Measurements from ENCODE around the gene PRAMEF5. TPM values are rescaled to one million over a fixed set of nuclear protein-coding genes. Genes with fewer than 3 reads are reported as not detected.
"Not testable (repeated sequence)": the region's sequence is repeated elsewhere in the genome, so short reads cannot be mapped to it uniquely, and the experiment has no call there.

PRAMEF5 gene
- total RNA-seq, 1 experiment from 2014 or later: not detected

GRCh38 chr1:13228343-13228781, 25.6 kb upstream of the PRAMEF5 start:
- no peaks in the 10 kb centered on the region for H3K9me3 ChIP-seq (ENCODE audit: low read length)
- H2AFZ ChIP-seq (ENCODE audit: low read length): no peak overlapping the region
- H3K36me3 ChIP-seq (ENCODE audit: insufficient read depth, low read length): no peaks in the 10 kb centered on the region
- no peaks in the 10 kb centered on the region for H3K4me1 ChIP-seq (ENCODE audit: low read length)
- H3K9me2 ChIP-seq (replicated peaks; ENCODE audit: insufficient read depth, low read length): no peaks in the 10 kb centered on the region
- H3K27ac ChIP-seq (ENCODE audit: low read length): no peak overlapping the region
- no peak overlapping the region for H3K9ac ChIP-seq (ENCODE audit: low read length)
- no peak overlapping the region for H3K4me3 ChIP-seq (ENCODE audit: low read length)
- no peaks in the 10 kb centered on the region for H3K27me3 ChIP-seq (ENCODE audit: low read length)
- no peaks in the 10 kb centered on the region for H3K79me2 ChIP-seq (ENCODE audit: low read length)
- no peak overlapping the region for H3K4me2 ChIP-seq (ENCODE audit: low read depth, low read length, poor library complexity, severe bottlenecking)
- DNase-seq: peak; percentile 82
- no peaks in the 10 kb centered on the region for H4K20me1 ChIP-seq (ENCODE audit: insufficient read depth, low read depth, low read length)

GRCh38 chr1:13230096-13230495, 23.9 kb upstream of the PRAMEF5 start:
- H3K9me3 ChIP-seq (ENCODE audit: low read length); H3K27ac ChIP-seq (ENCODE audit: low read length); DNase-seq; H3K36me3 ChIP-seq (ENCODE audit: insufficient read depth, low read length); H3K9me2 ChIP-seq (replicated peaks; ENCODE audit: insufficient read depth, low read length); H3K79me2 ChIP-seq (ENCODE audit: low read length); H3K4me2 ChIP-seq (ENCODE audit: low read depth, low read length, poor library complexity, severe bottlenecking); H3K27me3 ChIP-seq (ENCODE audit: low read length); H3K9ac ChIP-seq (ENCODE audit: low read length); H4K20me1 ChIP-seq (ENCODE audit: insufficient read depth, low read depth, low read length); H3K4me1 ChIP-seq (ENCODE audit: low read length); H2AFZ ChIP-seq (ENCODE audit: low read length); H3K4me3 ChIP-seq (ENCODE audit: low read length): not testable (repeated sequence)

GRCh38 chr1:13230601-13231000, 23.4 kb upstream of the PRAMEF5 start:
- not testable (repeated sequence) for H3K27me3 ChIP-seq (ENCODE audit: low read length); H3K79me2 ChIP-seq (ENCODE audit: low read length); H3K4me3 ChIP-seq (ENCODE audit: low read length); DNase-seq; H3K27ac ChIP-seq (ENCODE audit: low read length); H3K4me2 ChIP-seq (ENCODE audit: low read depth, low read length, poor library complexity, severe bottlenecking); H3K9me2 ChIP-seq (replicated peaks; ENCODE audit: insufficient read depth, low read length); H4K20me1 ChIP-seq (ENCODE audit: insufficient read depth, low read depth, low read length); H3K9ac ChIP-seq (ENCODE audit: low read length); H3K9me3 ChIP-seq (ENCODE audit: low read length); H2AFZ ChIP-seq (ENCODE audit: low read length); H3K4me1 ChIP-seq (ENCODE audit: low read length); H3K36me3 ChIP-seq (ENCODE audit: insufficient read depth, low read length)

- not testable (repeated sequence) for H3K79me2 ChIP-seq (ENCODE audit: low read length); H3K4me1 ChIP-seq (ENCODE audit: low read length); H3K36me3 ChIP-seq (ENCODE audit: insufficient read depth, low read length); H4K20me1 ChIP-seq (ENCODE audit: insufficient read depth, low read depth, low read length); H3K9ac ChIP-seq (ENCODE audit: low read length); H2AFZ ChIP-seq (ENCODE audit: low read length); H3K9me3 ChIP-seq (ENCODE audit: low read length); H3K27ac ChIP-seq (ENCODE audit: low read length); H3K4me3 ChIP-seq (ENCODE audit: low read length); H3K4me2 ChIP-seq (ENCODE audit: low read depth, low read length, poor library complexity, severe bottlenecking); H3K27me3 ChIP-seq (ENCODE audit: low read length); DNase-seq; H3K9me2 ChIP-seq (replicated peaks; ENCODE audit: insufficient read depth, low read length)
Measured at GRCh38 chr1:13231061-13231750, 22.8 kb upstream of the PRAMEF5 start.

- not testable (repeated sequence) for H3K4me2 ChIP-seq (ENCODE audit: low read depth, low read length, poor library complexity, severe bottlenecking); H4K20me1 ChIP-seq (ENCODE audit: insufficient read depth, low read depth, low read length); H3K27ac ChIP-seq (ENCODE audit: low read length); H3K27me3 ChIP-seq (ENCODE audit: low read length); H3K4me1 ChIP-seq (ENCODE audit: low read length); H3K9me3 ChIP-seq (ENCODE audit: low read length); H3K9me2 ChIP-seq (replicated peaks; ENCODE audit: insufficient read depth, low read length); H3K4me3 ChIP-seq (ENCODE audit: low read length); H3K9ac ChIP-seq (ENCODE audit: low read length); H3K79me2 ChIP-seq (ENCODE audit: low read length); DNase-seq; H3K36me3 ChIP-seq (ENCODE audit: insufficient read depth, low read length); H2AFZ ChIP-seq (ENCODE audit: low read length)
Measured at GRCh38 chr1:13232056-13232455, 21.9 kb upstream of the PRAMEF5 start.

- H4K20me1 ChIP-seq (ENCODE audit: insufficient read depth, low read depth, low read length); H3K4me3 ChIP-seq (ENCODE audit: low read length); H3K4me1 ChIP-seq (ENCODE audit: low read length); H3K9me3 ChIP-seq (ENCODE audit: low read length); H3K36me3 ChIP-seq (ENCODE audit: insufficient read depth, low read length); H3K4me2 ChIP-seq (ENCODE audit: low read depth, low read length, poor library complexity, severe bottlenecking); H3K27ac ChIP-seq (ENCODE audit: low read length); H3K9me2 ChIP-seq (replicated peaks; ENCODE audit: insufficient read depth, low read length); H2AFZ ChIP-seq (ENCODE audit: low read length); H3K27me3 ChIP-seq (ENCODE audit: low read length); DNase-seq; H3K79me2 ChIP-seq (ENCODE audit: low read length); H3K9ac ChIP-seq (ENCODE audit: low read length): not testable (repeated sequence)
Measured at GRCh38 chr1:13234057-13234456, 19.9 kb upstream of the PRAMEF5 start.

DNA sequence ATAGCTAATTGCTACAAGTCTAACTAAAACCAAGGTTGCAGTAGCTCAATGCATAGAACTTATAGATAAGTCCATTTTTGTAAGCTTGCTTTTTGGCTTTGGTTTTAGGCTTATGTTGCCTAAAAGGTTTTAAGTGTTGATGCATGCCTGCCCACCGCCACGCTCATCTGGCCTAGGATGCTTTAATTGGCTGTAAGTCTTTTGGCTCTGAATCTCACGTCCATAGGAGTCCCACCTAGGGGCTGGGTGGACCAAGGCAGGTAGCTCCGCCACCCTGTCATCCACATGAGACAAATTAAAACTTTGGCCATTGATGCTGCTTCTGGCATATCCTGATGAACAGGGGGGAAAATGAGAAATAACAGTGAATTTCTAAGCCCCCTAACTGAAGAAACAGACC, 16.4 kb upstream of the PRAMEF5 start:
- H4K20me1 ChIP-seq (ENCODE audit: insufficient read depth, low read depth, low read length); H3K9me3 ChIP-seq (ENCODE audit: low read length); H3K27ac ChIP-seq (ENCODE audit: low read length); H3K4me1 ChIP-seq (ENCODE audit: low read length); H3K9ac ChIP-seq (ENCODE audit: low read length); H3K27me3 ChIP-seq (ENCODE audit: low read length); H2AFZ ChIP-seq (ENCODE audit: low read length); H3K4me2 ChIP-seq (ENCODE audit: low read depth, low read length, poor library complexity, severe bottlenecking); H3K4me3 ChIP-seq (ENCODE audit: low read length); H3K79me2 ChIP-seq (ENCODE audit: low read length); H3K9me2 ChIP-seq (replicated peaks; ENCODE audit: insufficient read depth, low read length); H3K36me3 ChIP-seq (ENCODE audit: insufficient read depth, low read length): not testable (repeated sequence)
- peak; percentile 33 for DNase-seq

DNA sequence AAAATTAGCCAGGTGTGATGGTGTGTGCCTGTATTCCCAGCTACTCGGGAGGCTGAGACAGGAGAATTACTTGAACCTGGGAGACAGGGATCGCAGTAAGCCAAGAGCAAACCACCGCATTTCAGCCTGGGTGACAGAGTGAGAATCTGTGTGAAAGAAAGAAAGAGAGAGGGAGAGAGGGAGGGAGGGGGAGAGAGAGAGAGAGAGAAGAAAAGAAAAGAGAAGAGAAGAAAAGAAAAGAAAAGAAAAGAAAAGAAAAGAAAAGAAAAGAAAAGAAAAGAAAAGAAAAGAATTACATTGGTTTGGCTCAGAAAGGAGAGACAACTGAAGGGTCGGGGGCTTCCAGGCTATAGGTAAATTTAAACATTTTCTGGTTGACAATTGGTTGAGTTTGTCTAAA, 14.4 kb upstream of the PRAMEF5 start:
- H3K9me2 ChIP-seq (replicated peaks; ENCODE audit: insufficient read depth, low read length); H3K4me3 ChIP-seq (ENCODE audit: low read length); H3K27ac ChIP-seq (ENCODE audit: low read length); H3K79me2 ChIP-seq (ENCODE audit: low read length); H3K4me1 ChIP-seq (ENCODE audit: low read length); H3K36me3 ChIP-seq (ENCODE audit: insufficient read depth, low read length); H4K20me1 ChIP-seq (ENCODE audit: insufficient read depth, low read depth, low read length); H3K9ac ChIP-seq (ENCODE audit: low read length); H3K9me3 ChIP-seq (ENCODE audit: low read length); H3K27me3 ChIP-seq (ENCODE audit: low read length); H2AFZ ChIP-seq (ENCODE audit: low read length); H3K4me2 ChIP-seq (ENCODE audit: low read depth, low read length, poor library complexity, severe bottlenecking); DNase-seq: not testable (repeated sequence)
